Hematopoietic multipotent progenitor cell (in vitro differentiated cells): ENCODE results near the gene LIX1L. TPM values are rescaled to one million over a fixed set of nuclear protein-coding genes. Genes with fewer than 3 reads are reported as not detected.
"Not testable (repeated sequence)": the region's sequence is repeated elsewhere in the genome, so short reads cannot be mapped to it uniquely, and the experiment has no call there.

Source experiments
- DNase-seq, 3 donors: peaks; one replicate each; pipeline ENCODE4 v3.0.0-alpha.2; 2011 to 2015; ENCODE audit warnings: low read depth in 2 of 3, low spot score in 2 of 3
- total RNA-seq: library from RNA; depleted of rRNA; stranded (reverse); fragments of >200 nt; gene quantifications from one replicate; pipeline ENCODE4 v1.2.3, GENCODE V29; 2012

Gene LIX1L
- total RNA-seq, 1 donor = 17.8 TPM

DNA sequence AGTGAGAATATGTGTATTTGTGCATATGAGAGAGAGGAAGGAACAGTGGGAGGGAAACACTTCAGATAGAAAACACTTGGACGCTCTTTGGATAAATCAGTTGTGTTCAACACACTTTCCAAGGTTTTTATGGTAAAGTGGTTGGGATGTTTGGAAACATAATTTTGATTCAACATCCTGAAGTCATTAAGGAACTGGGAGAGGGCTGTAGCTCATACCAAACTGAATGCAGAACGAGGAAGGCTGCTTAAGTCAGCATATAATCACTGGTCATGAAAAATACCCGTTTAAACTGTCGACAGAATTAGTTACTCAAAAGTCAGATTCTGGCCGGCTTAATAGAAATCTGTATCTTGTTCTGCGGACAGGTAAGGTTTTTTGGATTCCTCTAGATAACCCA is 14.9 kb downstream of the LIX1L start:
- no peak for DNase-seq

DNA sequence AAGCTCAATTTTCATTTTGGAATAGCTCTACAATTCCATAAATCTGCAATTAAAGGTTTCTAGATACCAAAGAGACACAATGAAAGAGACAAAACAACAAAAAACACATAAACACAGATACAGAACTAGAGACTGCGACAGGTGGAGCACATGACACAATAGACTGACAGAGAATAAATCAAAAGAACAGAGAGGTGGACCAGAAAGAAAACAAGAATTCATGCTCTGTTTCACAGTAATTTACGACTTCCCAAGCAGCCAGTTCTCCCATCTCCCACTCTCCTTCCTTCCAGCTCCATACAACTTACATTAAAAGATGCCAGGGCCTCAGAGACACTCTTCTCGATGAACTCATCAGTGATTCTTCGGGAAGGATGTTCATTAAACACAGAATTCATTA is 15.4 kb downstream of the LIX1L start:
- DNase-seq = no peak

DNA sequence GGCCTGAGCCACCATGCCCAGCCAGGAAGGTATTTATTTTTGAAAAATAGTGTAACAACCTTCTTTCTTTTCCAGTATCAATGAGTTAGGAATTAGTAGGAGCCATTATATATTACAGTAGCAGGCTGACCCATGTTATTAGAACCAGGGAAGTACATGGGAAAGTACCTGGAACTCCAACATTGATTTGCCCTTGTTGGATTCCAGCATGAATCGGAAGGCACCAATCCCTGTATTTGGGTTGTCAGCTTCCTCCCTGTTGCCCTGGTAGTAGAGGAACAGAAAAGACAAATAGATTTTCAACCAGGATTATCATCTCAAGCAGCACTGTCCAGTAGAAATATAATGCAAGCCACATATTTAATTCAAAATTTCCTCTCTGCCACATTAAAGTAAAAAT is 20.4 kb downstream of the LIX1L start:
- DNase-seq = no peak

DNA sequence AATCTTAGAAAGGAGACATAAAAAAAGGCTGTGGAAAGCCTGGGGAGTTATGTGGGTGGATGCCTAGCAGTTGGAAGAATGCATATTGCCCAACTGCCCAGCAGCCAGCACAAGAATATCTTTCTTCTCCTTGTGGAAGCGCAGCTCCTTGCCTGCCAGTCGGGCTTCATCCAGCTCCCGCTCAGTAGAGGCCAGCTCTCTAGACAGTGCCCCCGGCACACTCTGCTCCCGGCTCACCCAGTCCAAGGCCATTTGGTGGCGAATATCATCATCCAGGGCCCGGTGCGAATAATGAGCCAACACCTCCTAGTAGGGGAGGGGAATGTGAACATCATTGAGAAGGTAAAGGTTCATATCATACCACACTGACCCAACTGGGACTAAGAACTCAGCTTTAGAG is 21.6 kb downstream of the LIX1L start:
- DNase-seq = no peak

DNA sequence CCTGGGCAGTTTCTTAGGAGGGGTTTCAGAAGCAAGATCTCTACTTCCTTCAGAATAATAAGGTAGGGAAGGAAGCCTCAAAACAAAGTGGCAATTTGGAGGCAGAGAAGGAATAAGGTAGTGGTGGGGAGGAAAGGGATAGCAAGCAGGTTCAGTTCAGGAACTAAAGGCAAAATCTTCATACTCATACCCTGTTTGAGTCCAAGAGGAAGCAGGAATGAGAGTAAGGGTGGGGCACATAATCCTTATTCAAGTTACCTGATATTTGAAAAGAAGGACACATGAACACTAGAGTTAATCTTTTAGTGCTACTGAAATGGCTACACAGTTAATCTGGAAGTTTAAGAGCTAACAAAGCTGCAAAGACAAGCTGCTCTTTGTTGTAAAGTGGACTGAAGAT is 22.1 kb downstream of the LIX1L start:
- DNase-seq = no peak

DNA sequence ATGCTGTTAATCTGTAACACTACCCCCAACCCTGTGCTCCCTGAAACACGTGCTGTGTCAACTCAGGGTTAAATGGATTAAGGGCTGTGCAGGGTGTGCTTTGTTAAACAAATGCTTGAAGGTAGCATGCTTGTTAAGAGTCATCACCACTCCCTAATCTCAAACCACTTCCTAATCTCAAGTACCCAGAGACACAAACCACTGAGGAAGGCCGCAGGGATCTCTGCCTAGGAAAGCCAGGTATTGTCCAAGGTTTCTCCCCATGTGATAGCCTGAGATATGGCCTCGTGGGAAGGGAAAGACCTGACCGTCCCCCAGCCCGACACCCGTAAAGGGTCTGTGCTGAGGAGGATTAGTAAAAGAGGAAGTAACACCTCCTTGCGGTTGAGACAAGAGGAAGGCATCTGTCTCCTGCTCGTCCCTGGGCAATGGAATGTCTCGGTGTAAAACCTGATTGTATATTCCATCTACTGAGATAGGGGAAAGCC is 25.3 kb downstream of the LIX1L start:
- DNase-seq = peak in 2 of 3 donors; percentile 61 to 76

DNA sequence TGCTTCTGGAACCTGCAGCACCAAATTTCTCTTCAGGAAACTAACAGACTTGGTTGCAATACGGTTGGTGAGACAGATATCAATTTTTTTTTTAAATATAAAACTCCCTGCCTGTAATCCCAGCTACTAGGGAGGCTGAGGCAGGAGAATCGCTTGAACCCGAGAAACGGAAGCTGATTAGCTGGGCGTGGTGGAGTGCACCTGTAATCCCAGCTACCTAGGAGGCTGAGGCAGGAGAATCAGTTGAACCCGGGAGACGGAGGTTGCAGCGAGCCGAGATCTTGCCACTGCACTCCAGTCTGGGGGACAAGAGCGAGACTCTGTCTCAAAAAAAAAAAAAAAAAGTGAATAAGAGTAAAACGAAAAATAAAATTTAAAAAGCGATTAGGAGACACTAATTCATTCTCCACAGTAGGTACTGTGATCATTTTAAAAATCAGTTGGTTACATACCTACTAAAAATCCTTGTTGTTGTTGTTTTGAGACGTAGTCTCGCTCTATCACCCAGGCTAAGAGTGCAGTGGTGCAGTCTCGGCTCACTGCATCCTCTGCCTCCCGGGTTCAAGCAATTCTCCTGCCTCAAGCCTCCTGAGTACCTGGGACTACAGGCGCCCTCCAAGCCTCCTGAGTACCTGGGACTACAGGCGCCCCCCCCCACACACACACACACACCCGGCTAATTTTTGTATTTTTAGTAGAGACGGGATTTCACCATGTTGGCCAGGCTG is 29.7 kb downstream of the LIX1L start:
- DNase-seq = no peak

DNA sequence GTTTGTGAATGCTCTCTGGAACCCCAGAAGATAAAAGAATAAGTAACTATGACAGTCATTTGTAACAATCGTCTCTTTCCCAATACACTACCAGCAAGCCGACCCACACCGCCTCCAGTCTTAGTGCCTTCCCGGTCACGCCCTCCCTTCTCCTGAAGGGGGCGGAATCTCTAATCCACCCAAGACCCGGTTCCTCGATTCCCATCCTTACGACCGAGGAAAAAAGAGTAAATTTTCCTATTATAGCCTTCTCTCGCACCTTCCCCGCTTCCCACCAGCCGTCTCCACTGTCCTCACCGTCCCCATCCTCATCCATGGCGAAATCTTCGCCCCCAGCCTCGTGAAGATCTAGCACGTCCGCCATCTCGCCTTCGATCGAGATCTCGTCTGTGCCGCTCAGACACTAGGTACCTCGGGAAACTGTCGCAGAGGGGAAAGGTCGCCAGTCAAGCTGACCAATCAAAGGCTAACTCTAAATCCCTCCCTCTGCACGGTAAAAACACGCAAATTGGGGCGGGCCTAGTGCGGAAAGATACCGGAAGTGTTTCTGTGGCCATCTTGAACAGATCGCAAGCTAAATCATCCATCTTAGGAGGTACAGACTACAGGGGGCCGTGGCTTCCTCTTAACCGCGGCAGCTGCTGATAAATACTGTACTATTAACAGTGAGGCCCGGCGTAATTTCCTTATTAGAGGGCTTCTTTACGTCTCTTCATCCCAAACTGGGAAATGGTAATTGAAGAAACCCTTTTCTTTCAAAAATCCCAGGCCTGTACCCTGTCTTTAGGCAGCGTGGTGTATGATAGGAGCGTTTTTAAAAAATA is 30.5 kb downstream of the LIX1L start, which contains the start of gene RBM8A:
TSS of gene RBM8A (minus strand) at position 422 of the 824 bp plus-strand sequence. CDS start at position 364, 58 bp downstream.
- DNase-seq = peak; percentile 84 to 99 (median 98)

DNA sequence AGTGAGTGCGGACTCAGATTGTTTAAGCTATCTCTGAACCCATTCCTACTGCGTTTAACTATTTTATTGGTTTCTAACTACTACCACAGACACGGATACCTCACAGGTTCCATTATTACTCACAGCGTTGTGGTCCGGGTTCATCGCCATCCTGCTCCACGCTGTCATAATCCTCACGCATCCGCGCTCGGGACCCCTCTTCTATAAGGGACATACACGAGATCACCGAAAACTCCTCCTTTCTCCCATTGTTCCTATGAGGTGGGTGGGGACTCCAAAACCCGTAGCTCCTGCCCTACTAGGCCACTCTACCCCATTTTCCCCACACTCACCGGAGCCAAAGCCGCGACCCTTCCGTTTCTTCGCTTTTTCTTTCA is 31.1 kb downstream of the LIX1L start:
- DNase-seq = no peak

DNA sequence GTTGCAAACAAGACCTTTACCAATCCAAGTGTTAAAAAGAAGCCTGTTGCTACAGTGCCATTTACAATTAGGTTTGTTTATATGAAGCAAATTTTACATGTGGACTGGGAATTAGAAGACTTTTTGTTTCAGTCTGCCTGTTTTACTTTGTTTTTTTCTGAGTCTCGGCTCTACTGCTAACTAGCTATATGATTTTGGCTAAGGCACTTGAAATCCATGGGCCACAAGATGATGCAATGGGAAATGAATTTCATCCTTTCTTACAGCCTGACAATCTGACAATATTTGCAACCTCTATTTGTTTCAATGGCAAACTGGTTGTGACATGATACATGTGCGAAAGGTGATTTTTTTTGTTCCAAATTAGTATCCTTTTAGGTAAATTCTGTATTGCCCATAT is 35.6 kb downstream of the LIX1L start:
- DNase-seq = no peak

DNA sequence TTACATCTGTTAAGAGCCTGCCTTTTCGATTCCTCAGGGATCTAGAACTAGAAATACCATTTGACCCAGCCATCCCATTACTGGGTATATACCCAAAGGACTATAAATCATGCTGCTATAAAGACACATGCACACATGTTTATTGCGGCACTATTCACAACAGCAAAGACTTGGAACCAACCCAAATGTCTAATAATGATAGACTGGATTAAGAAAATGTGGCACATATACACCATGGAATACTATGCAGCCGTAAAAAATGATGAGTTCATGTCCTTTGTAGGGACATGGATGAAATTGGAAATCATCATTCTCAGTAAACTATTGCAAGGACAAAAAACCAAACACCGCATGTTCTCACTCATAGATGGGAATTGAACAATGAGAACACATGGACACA is 37.5 kb downstream of the LIX1L start:
- not testable (repeated sequence) for DNase-seq

DNA sequence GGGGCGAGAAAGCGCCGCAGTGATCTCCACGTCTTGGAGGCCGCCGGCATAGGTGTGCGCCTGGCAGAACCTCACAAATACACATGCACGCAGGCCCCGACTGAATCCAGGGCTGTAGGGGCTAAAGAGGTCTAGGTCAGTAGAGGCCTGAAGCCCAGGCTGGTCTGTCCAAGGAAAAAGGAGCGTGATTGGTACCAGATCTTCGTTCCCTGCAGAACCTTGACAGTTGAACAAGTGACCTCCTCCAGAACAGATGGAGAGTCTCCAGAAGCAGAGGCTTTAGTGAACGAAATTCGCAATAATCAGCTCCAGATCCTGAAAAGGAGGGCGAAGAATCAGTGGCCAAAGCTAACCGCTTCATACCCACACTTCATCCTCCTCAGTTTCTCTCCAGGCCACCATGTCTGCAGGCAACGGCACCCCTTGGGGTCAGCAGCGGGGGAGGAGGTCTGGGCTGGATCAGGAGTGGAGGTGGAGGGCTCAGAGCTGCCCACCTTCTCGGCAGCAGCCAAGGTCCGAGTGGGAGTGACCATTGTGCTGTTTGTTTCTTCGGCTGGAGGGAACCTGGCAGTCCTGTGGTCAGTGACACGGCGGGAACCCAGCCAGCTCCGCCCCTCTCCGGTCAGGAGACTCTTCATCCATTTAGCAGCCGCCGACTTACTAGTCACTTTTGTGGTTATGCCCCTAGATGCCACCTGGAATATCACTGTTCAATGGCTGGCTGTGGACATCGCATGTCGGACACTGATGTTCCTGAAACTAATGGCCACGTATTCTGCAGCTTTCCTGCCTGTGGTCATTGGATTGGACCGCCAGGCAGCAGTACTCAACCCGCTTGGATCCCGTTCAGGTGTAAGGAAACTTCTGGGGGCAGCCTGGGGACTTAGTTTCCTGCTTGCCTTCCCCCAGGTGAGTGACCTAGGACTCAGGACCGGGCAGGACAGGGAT is 38.6 kb downstream of the LIX1L start:
- peak in 2 of 3 donors; percentile 17 to 24 for DNase-seq

DNA sequence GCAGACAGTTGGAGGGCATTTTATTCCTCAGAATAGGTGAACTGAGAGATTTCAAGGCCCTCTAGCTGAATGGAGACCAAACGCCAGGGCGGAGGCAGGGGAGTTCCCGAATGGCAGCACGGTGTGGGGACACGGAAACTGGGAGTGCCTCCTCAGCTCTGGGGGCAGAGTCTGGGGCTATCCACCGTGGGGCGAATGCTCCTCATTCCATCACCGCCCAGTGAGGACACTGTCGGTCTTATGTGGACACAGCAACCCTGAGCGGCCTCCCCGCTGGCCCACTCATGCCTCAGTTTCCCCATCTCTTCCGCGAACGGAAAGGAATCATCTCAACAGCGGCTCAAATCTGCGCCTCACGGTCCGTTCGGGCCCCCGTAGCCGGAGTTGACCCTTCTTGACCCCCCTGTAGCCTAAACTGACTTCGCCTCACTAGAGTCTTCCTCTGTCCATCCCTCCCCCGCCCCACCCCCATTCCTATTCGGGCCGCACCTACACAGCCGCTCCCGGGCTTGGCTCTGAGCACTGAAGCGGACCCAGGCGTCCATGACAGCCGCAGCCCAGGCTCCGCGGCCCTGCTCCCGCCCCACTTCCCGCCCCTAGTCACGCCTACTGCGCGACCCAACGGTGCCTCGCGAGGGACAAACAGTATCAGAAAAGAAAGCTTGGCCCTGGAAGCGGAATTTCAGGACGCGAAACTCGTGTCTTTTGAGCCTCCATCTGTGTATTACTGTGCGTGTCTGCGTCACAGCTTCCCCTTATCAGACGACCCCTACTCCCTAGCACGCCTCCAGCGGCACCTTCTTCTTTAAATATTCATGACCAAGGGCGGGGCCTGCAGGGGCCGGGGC is 39.4 kb downstream of the LIX1L start, which contains the start of gene PEX11B:
TSS of gene PEX11B (minus strand) at position 574 of the 848 bp plus-strand sequence. CDS start at position 545, 29 bp downstream.
- DNase-seq = peak; percentile 91 to 99 (median 99)

DNA sequence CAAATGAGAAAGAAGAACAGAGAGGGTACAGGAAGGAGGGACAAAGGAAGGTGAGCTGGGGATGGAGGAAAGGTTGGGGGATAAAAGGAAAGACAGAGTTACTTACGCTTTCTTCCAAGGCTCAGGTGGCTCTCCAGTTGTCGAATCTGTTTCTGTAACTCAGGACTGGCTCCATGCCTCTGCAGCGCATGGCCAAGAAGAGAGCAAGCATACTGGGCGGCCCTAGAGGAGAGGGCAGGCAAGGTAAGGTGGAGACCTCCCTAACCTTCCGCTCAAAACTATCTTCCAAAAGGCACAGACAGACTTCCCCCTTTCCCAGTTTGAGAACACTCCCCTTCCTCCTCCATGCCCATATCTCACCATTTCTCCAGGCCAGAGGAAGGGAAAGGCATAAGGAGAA is 40.2 kb downstream of the LIX1L start:
- no peak for DNase-seq

DNA sequence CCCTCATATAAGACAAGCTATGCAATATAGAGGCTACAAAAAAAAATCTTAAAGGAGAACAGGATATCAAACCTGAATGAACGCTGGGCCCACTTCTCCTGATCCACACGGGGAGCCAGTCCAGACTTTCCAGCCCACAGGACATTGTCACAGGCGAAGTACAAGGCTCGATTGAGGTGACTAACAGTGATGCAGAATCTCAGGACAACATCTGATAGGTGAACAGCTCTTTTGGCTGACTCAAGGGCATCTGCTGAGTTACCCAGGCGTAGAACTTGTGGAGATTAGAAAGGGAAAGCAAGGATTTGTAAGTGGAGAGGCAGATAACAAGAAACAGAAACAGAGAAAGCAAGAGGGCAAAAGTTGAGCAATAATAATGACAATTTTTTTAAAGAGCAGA is 41.1 kb downstream of the LIX1L start:
- DNase-seq = no peak

DNA sequence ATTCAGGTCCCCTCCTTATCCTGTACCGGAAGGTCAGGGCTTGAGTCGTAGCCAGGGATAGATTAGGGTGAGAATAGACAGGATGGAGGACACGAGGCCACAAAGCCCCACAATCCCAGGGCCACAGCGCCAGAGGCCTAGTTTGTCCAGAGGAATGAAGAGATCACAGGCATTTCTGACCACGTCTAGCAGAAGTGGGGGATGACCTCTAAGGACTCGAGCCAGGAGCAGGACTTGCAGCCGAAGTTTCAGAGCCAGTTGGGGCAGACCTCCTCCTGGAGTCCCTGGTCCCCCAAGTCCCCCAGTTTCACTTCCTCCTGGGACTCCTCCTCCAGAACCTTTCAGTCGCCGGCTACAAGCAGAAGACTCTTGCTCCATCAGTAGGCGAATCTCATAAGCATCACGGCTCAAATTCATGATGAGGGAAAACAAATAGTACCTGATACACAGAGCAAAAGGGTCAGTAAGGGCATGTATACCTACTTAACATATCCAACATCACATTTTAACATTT is 45.6 kb downstream of the LIX1L start:
- DNase-seq = no peak

DNA sequence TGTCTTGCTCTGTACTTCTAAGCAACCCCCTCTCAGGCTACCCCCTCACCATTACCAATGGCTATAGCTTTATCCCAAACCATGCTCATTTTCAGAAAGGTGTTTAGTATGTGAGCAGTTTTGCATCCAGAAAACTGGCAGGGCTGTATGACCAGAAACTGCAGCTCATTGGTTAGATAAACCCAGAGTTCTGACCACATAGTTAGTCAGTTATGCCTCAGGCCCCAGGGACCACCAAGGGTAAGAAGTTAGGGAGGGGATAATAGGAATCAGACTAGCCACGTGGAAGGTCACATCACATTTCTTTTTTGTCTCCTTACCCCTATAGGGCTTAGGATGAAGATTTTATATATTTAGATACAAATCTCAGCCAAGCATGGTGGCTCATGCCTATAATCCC is 49.2 kb downstream of the LIX1L start:
- DNase-seq = no peak

DNA sequence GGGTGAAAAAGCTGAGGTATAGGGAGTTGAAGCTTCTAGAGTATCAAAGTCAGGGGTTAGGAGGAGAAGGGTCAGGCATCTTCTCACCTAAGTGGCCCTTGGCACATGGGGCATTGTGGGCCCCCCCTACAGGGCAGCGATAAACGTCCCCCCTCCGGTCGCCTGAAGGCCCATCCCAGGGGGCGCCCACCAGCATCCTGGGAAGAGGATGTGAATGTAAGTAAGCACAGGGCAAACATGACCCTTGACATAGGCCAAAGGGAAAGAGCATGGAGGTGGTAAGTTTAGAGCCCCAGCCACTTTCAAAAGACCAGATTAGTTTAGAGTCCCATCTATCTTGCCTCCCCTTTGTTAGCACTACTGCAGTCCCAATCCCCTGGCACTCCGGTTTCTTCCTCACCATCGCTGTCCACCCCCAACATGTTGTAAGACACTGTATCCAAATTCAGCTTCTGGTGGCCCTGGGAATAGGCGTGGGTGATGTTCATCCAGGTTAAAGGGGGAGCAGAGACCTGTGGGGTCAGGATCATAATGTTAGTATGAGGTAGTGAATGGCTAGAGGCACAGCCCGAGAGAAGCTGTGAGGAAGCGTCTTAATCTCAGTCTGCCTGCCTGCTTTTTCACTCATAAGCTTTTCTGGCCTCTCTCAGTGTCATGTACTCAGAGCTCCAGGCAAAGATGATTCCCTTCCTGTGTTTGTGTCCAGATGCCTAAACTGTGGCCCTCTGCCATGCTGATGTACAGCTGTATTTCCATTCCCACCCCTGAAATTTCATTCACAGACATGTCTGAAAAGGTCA is 50.7 kb downstream of the LIX1L start:
- no peak for DNase-seq
